OCI-LY7 (cell line): Measurements from ENCODE around the gene PCDHGA7.
"Not testable (repeated sequence)": the region's sequence is repeated elsewhere in the genome, so short reads cannot be mapped to it uniquely, and the experiment has no call there.

Source experiments
- CTCF ChIP-seq: fragments of 200-600 bp; sonication (generic); conservative IDR thresholded peaks from 2 replicates; pipeline ENCODE4 v1.5.1; 2014; ENCODE audit warnings: mild to moderate bottlenecking, antibody characterized with exemption, low read length, moderate library complexity, mixed read lengths
- EZH2phosphoT487 ChIP-seq: fragments of 200-600 bp; sonication (generic); IDR thresholded peaks from 2 replicates; pipeline ENCODE4 v1.6.1; 2018; ENCODE audit warnings: low read depth, borderline replicate concordance, mild to moderate bottlenecking, mixed run types, antibody characterized with exemption, low read length, moderate library complexity, mixed read lengths

GRCh38 chr5:141414548-141415274 is 32.2 kb downstream of the PCDHGA7 start:
- not testable (repeated sequence) for TF ChIP-seq CTCF, EZH2phosphoT487
